ENCODE measurements around the gene PRELID1.
"Not testable (repeated sequence)": the region's sequence is repeated elsewhere in the genome, so short reads cannot be mapped to it uniquely, and the experiment has no call there.

PRELID1 gene, protein sequence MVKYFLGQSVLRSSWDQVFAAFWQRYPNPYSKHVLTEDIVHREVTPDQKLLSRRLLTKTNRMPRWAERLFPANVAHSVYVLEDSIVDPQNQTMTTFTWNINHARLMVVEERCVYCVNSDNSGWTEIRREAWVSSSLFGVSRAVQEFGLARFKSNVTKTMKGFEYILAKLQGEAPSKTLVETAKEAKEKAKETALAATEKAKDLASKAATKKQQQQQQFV

DNA sequence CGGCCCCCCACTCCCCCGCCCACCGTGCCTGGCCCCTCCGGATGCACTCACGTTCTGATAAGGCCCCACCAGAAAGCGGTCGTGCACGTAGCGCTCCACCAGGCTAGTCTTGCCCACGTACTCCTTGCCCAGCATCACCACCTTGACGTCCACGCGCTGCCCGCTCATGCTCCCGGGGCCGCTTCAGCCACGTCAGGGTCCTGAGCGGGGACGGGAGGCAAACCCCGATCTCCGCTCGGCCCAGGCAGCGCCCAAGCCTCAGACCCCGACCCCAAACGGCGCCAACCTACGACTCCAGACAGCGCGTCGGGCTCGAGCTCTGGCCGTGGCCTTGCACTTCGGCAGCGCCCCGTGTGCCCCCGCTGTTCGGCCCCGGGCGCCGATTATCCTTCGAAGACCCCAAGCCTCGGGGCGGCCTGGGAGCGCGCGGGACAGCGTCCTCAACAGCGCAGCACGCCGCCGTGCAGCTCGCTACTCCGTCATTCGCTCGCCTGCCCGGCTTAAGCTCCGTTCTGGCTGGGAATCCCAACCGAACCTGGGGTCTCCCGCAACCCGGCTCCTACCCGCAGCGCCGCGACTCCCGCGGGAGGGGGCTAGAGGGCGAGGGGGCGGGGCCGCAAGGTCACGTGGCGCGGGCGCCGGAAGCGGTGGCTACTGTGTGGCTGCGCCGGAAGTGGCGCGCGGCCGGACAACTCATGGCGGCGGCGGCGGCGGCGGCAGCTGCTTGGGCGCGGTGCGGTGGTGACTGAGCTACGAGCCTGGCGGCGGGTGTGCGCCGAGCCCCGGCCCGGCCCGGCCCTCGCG lies at the start of gene PRELID1, which contains the start of gene RAB24:
PRELID1 (plus strand) TSS at position 679 of the 804 bp plus-strand sequence. CDS start 187 bp downstream, outside the sequence.
RAB24 (minus strand) TSS at position 599 of the 804 bp plus-strand sequence; CDS start at position 168, 431 bp downstream.
- peak; percentile 52 to 89 for DNase-seq (ENCODE audit: extremely low read depth in 1 of 2, low read depth in 1 of 2)

DNA sequence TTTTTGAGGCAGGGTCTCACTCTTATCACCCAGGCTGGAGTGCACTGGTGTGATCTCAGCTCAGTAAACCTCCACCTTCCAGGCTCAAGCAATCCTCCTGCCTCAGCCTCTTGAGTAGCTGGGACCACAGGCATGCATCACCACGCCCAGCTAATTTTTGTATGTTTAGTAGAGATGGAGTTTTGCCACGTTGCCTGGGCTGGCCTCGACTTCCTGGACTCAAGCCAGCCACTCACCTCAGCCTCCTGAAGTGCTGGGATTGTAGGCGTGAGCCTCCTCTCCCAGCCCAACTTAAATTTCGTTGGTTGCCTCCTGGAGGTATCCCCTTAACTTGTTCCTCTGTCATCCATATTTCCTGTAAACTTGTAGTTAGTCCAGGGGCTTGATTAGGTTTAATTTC lies 47.3 kb upstream of the PRELID1 start:
- no peak for DNase-seq (ENCODE audit: extremely low read depth in 1 of 2, low read depth in 1 of 2)

DNA sequence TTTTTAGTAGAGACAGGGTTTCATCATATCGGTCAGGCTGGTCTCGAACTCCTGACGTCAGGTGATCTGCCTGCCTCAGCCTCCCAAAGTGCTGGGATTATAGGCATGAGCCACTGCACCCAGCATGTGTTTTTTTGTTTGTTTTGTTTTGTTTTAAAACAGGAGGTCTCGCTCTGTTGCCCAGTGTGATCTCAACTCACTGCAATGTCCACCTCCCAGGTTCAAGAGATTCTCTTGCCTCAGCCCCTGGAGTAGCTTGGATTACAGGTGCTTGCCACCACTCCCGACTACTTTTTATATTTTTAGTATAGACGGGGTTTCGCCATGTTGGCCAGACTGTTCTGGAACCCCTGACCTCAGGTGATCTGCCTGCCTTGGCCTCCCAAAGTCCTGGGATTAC lies 44.9 kb upstream of the PRELID1 start:
- not testable (repeated sequence) for DNase-seq (ENCODE audit: extremely low read depth in 1 of 2, low read depth in 1 of 2)

DNA sequence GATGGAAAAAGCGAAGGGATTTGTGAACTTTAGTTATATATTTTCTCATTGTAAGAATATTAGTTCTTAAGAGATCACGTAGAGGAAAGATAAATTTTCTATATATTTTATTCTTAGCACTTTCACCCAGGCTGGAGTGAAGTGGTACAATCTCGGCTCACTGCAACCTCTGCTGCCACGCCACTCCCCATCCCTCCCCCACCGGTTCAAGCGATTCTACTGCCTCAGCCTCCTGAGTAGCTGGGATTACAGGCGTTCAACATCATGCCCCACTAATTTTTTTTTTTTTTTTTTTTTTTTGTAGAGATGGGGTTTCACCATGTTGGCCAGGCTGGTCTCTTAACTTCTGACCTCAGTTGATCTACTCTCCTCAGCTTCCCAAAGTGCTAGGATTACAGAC lies 42.6 kb upstream of the PRELID1 start:
- DNase-seq (ENCODE audit: extremely low read depth in 1 of 2, low read depth in 1 of 2): no peak

DNA sequence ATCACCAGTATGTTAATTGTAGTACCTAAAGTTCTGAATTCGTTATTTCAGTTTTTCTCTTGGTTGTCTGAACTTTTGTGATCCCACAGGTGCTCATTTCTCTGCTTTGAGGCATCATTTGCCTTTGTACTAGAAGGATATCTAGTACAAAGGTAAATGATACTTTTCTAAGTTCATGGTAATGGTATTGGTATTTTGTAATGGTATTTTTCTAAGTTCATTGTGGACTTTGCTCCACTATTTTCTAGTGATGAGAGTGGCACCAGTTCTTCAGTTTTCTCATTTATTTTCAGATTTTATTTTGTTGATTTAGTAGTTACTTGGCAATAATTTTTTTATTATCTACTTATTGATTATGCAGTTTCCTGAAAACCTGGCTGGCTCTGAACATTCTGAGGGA lies 42.1 kb upstream of the PRELID1 start:
- no peak for DNase-seq (ENCODE audit: extremely low read depth in 1 of 2, low read depth in 1 of 2)

DNA sequence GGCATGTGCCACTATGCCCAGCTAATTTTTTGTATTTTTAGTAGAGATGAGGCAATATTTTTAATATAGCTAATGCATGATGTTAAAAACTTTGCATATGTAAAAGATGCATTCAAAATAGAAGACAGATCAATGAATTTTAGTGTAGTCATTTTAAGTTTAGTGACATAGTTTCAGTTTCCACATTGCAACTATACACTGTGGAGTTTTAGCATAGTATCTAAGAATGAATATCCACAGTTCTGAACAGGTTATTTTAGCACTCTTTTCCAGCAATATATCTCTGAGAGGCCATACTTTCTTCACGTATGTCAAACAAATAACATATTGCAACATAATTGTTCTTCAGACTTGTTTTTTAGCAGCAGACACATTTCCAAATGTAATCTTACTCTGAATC lies 39.4 kb upstream of the PRELID1 start:
- DNase-seq (ENCODE audit: extremely low read depth in 1 of 2, low read depth in 1 of 2): no peak

DNA sequence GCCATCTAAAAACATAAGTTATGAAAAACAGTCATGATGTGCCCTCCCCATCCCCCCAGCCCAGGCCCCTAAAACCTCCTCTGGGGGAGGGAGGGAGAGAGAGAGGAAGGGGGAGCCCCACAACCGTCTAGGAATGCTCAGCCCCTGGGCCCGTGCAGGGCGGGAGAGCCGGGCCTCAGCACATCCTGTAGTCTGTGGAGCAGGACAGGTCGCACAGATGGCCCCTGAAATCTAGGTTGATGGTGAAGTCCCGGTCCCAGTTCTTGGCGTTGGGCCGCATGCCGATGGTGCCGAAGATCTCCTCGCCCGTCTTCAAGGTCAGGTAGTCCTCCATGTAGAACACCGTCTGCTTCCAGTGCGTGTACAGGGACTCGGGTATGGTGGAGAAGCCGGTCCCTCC lies 38.2 kb upstream of the PRELID1 start:
- DNase-seq (ENCODE audit: extremely low read depth in 1 of 2, low read depth in 1 of 2): no peak

DNA sequence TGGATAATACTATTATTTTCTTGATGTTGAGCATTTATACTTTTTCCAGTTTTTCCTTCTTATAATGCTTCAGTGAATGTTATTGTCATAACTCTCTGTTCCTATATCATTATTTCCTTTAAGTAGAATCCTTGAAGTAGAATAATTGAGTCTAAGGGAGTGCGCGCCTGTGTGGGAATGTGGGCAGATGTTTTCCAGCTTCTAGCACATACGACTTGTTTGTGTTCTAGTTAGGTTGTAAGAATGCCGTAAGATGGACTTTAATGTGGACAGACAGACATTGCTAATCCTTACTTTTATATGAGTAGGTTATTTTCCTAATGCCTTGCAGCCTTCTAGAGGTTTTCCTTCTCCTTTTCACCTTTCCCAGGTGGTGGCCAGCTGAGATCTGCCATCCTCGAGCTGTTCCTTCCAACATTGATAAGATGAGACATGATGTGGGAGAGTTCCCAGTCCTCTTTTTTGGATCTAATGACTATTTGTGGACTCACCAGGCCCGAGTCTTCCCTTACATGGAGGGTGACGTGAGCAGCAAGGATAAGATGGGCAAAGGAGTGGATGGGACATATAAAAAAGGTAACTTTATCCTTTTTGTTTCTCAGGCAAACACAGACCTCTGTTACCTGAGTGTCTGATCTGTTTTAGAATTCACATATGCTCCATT lies 34.2 kb upstream of the PRELID1 start:
- no peak for DNase-seq (ENCODE audit: extremely low read depth in 1 of 2, low read depth in 1 of 2)

DNA sequence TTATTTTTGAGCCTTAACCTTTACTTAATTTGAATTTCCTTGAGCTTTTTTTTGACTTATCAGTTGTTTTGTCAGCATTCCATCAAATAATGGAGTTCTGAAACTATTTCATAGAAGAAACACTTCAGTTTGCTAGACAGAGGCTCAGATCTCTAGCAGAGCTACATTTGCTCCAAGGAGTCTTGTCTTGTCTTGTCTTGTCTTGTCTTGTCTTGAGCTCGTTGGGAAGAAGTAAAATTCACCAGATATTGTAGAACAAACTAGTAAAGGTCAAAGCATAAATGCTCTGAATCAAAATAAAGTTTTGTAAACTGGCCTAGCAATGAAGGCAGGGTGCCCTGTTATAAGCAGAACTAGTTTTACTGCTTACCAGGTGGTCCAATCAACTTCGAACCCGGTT lies 33.6 kb upstream of the PRELID1 start:
- no peak for DNase-seq (ENCODE audit: extremely low read depth in 1 of 2, low read depth in 1 of 2)

DNA sequence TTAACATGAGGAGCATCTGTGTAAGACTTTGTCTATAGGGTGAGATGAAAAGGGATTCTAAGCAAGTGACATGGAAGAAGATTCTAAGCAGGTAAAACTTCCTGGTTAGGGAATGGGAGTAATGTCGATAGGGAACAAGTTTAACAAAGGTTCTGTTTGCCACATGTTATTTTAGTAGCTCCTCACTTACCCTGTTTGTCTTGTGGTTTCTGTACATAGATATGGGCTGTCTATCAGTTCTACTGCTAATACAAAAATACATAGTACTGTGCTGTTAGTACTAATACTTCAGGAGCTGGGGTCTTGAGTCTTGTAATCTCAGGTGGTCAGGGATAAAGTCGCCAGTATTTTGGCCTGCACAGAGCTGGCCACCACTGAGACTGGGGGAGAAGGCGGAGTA lies 32.9 kb upstream of the PRELID1 start:
- DNase-seq (ENCODE audit: extremely low read depth in 1 of 2, low read depth in 1 of 2): no peak

DNA sequence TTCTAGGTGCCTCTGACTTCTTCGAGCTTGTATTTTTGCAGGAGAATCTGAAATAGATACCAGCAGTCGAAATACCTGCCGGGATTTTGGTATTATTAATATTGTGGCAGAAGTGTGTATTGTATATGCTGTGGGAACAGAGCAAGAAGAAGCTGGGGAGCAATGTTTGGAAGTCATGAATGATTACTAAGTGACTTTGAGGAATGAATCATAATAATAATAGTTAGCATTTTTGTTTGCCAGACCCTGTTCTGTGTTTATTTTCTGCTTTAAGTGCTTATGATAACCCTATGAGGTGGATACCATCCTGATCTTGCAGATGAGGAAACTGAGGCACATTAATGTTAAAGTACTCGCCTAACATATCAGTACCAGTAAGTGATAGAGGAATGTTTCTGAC lies 32.5 kb upstream of the PRELID1 start:
- no peak for DNase-seq (ENCODE audit: extremely low read depth in 1 of 2, low read depth in 1 of 2)

DNA sequence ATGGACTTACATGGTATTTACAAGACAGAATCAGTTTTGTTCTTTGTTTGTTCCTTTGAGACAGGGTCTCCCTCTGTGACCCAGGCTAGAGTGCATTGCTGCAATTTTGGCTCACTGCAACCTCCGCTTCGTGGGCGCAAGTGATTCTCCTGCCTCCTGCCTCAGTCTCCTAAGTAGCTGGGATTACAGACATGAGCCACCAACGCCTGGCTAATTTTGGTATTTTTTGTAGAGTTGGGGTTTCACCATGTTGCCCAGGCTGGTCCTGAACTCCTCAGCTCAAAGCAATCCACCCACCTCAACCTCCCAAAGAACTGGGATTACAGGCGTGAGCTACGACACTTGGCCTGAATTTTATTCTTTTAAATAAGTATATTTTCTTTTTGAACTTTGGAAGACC lies 27.7 kb upstream of the PRELID1 start:
- no peak for DNase-seq (ENCODE audit: extremely low read depth in 1 of 2, low read depth in 1 of 2)

DNA sequence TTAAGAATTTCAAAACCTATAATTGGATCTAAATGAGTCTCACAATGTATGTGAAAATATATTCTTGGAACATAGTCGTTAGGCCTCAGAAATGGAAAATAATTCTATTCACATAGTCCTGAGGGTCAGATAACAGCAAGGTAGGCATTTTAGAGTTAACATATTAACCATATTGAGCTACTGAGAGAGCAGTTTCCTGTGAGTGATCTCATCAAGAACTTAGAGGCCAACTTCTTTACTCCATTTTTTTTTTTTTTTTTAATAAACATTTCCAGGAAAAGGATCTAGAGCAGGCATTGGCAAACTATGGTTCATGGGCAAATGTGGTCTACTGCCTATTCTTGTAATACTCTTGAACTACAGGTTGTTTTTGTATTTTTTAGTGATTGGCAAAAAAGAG lies 26.7 kb upstream of the PRELID1 start:
- DNase-seq (ENCODE audit: extremely low read depth in 1 of 2, low read depth in 1 of 2): no peak

DNA sequence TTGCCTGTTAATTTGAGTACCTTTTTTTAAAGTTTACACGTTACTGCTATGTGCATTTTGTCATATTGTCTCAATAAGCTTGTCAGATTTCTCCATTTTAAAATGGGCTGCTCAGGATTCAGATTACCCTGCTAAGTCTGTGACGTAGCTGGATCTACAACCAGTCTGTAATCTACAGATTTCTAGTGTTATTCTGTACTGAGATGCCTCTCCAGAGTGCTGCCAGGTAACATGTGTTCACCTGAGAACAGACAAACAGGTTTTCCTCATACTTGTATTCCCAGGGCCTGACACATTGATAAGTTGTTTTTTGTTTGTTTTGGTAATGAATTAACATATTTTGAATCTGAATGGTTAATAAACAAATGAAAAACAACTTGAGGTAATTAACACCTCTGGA lies 15.4 kb upstream of the PRELID1 start:
- DNase-seq (ENCODE audit: extremely low read depth in 1 of 2, low read depth in 1 of 2): no peak

DNA sequence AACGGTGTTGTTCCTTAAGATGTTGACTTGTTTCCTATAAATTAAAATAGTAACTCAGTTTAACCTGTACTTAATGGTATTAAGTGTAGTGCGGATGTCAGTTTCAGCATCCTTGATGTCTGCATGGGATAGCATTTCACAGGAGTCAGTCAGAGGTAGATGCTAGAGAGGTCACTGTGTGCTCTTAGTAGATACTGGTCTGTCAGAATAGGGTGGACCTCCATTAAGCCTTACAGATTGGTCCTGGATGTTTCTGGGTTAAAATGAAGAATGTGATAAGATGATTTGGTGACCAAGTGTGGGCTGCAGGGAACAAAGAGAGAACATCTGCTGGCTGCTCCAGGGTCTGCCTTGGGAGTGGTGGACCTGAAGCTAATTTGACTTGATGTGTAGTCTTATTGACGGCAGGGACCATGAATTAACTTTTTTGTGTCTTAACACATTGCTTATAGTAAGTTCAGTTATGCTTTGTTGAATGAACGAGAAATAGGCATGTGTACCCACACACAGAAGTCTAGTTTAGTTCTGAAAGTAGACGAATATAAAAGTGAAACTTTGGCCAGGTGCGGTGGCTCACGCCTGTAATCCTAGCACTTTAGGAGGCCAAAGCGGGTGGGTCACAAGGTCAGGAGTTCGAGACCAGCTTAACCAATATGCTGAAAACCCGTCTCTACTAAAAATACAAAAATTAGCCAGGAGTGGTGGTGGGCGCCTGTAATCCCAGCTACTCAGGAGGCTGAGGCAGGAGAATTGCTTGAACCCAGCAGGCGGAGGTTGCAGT lies 12.6 kb upstream of the PRELID1 start:
- DNase-seq (ENCODE audit: extremely low read depth in 1 of 2, low read depth in 1 of 2): no peak

DNA sequence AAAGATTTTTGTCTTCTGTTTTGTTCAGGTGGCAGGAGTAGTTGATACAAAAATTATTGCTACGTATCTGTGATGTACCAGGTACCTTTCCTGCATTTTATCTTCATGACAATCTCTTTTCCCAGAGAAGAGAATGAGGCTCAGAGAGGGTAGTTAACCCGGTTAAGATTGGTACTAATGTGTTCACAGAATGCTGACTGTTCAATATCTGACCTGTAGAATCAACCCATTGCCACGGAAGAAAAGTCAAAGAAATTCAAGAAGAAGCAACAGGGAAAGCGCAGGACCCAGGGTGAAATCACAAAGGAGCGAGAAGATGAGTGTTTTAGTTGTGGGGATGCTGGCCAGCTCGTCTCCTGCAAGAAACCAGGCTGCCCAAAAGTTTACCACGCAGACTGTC lies 11.9 kb upstream of the PRELID1 start:
- DNase-seq (ENCODE audit: extremely low read depth in 1 of 2, low read depth in 1 of 2): no peak

DNA sequence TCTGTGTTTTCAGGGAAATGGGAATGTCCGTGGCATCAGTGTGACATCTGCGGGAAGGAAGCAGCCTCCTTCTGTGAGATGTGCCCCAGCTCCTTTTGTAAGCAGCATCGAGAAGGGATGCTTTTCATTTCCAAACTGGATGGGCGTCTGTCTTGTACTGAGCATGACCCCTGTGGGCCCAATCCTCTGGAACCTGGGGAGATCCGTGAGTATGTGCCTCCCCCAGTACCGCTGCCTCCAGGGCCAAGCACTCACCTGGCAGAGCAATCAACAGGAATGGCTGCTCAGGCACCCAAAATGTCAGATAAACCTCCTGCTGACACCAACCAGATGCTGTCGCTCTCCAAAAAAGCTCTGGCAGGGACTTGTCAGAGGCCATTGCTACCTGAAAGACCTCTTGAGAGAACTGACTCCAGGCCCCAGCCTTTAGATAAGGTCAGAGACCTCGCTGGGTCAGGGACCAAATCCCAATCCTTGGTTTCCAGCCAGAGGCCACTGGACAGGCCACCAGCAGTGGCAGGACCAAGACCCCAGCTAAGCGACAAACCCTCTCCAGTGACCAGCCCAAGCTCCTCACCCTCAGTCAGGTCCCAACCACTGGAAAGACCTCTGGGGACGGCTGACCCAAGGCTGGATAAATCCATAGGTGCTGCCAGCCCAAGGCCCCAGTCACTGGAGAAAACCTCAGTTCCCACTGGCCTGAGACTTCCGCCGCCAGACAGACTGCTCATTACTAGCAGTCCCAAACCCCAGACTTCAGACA lies 9.6 kb upstream of the PRELID1 start:
- DNase-seq (ENCODE audit: extremely low read depth in 1 of 2, low read depth in 1 of 2): no peak

DNA sequence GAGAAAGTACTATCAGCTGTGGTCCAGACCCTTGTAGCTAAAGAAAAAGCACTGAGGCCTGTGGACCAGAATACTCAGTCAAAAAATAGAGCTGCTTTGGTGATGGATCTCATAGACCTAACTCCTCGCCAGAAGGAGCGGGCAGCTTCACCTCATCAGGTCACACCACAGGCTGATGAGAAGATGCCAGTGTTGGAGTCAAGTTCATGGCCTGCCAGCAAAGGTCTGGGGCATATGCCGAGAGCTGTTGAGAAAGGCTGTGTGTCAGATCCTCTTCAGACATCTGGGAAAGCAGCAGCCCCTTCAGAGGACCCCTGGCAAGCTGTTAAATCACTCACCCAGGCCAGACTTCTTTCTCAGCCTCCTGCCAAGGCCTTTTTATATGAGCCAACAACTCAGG lies 9.0 kb upstream of the PRELID1 start:
- no peak for DNase-seq (ENCODE audit: extremely low read depth in 1 of 2, low read depth in 1 of 2)

DNA sequence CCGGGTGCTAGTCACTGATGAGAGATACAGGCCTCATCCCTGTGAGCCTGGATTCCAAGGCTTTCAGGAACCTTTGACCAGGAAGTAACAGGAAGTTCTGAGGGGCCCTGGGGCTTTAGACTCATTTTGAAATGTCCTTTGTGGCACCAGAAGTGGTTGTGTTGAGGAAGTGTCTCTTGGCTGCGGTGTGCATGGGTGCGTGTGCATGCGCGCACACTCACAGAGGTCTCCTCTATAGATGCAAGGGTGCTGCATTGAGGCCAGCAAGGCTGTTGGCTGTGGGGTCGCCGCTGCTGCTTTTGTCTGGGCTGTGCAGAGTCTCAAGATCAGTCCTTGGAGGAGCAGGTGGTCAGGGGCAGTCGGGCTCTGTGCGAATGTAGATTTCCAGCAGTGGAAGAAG lies 7.7 kb upstream of the PRELID1 start:
- no peak for DNase-seq (ENCODE audit: extremely low read depth in 1 of 2, low read depth in 1 of 2)

DNA sequence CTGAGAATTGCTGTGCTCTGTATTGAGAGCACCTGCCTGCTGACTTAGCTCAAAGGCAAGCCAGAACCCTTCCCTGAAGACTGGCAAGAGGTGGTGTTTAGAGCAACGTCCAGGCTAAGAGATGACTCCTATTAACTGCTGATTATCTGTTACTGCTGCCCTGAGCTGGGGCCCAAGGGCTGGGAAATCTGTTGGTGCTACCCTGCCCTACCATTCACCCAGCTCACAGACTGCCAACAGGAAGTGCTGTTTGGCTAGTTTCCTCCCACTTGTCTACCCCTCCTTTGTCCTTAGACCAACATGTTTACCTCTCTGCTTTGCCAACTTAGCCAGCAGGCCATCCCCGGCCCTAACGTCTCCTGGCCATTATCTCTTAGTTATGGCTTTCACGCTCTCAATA lies 7.0 kb upstream of the PRELID1 start:
- DNase-seq (ENCODE audit: extremely low read depth in 1 of 2, low read depth in 1 of 2): no peak
